HG02571 (cell line): ENCODE results near the gene FAM20A.
A peak's percentile ranks its signal among the peaks of the same experiment; 100 is the strongest.
"Not testable (repeated sequence)": the region's sequence is repeated elsewhere in the genome, so short reads cannot be mapped to it uniquely, and the experiment has no call there.

Experiments
- ATAC-seq: cut with Tn5 transposase; IDR thresholded peaks from one replicate; pipeline ENCODE4 v1.9.1; 2021; ENCODE audit warnings: mild to moderate bottlenecking, moderate library complexity; ENCODE audit not compliant: unreplicated experiment

The FAM20A gene

GRCh38 chr17:68527314-68527713 lies 73.9 kb downstream of the FAM20A start:
- ATAC-seq, result no peak

- no peak for ATAC-seq
Observed at GRCh38 chr17:68526548-68526947, 74.6 kb downstream of the FAM20A start.

- ATAC-seq, result no peak
Observed at GRCh38 chr17:68522266-68522665, 78.9 kb downstream of the FAM20A start.

GRCh38 chr17:68519911-68520310 lies 81.3 kb downstream of the FAM20A start:
- ATAC-seq, result no peak

- ATAC-seq, result not testable (repeated sequence)
Observed at GRCh38 chr17:68519051-68519450, 82.1 kb downstream of the FAM20A start.

- ATAC-seq, result no peak
Observed at GRCh38 chr17:68518063-68518815, 82.9 kb downstream of the FAM20A start.

GRCh38 chr17:68517605-68518004 lies 83.6 kb downstream of the FAM20A start:
- not testable (repeated sequence) for ATAC-seq

- ATAC-seq, result no peak
Observed at GRCh38 chr17:68516732-68517131, 84.4 kb downstream of the FAM20A start.

- ATAC-seq, result no peak
Observed at GRCh38 chr17:68514831-68515635, 86.1 kb downstream of the FAM20A start.

- ATAC-seq, result no peak
Observed at GRCh38 chr17:68513932-68514331, 87.2 kb downstream of the FAM20A start.

GRCh38 chr17:68512960-68513474 lies 88.2 kb downstream of the FAM20A start:
- no peak for ATAC-seq

GRCh38 chr17:68512247-68512959 lies 88.8 kb downstream of the FAM20A start, which contains the start of gene PRKAR1A:
TSS of gene PRKAR1A (plus strand) at chr17:68512430. CDS start at chr17:68515400, 2,970 bp downstream.
- peak; percentile 87 for ATAC-seq

- peak; percentile 46 for ATAC-seq
Observed at GRCh38 chr17:68511671-68512246, 89.4 kb downstream of the FAM20A start.

GRCh38 chr17:68511254-68511670 lies 89.9 kb downstream of the FAM20A start:
- ATAC-seq, result no peak

- no peak for ATAC-seq
Observed at GRCh38 chr17:68509141-68510057, 91.8 kb downstream of the FAM20A start.

- ATAC-seq, result no peak
Observed at GRCh38 chr17:68507576-68507975, 93.6 kb downstream of the FAM20A start.

- no peak for ATAC-seq
Observed at GRCh38 chr17:68505951-68506350, 95.2 kb downstream of the FAM20A start.

GRCh38 chr17:68501074-68501473 lies 100.1 kb downstream of the FAM20A start:
- no peak for ATAC-seq

GRCh38 chr17:68499587-68499986 lies 101.6 kb downstream of the FAM20A start:
- ATAC-seq, result no peak
